Measurements from ENCODE around the gene HECW1.
A peak's percentile ranks its signal among the peaks of the same experiment; 100 is the strongest.

HECW1 gene

DNA sequence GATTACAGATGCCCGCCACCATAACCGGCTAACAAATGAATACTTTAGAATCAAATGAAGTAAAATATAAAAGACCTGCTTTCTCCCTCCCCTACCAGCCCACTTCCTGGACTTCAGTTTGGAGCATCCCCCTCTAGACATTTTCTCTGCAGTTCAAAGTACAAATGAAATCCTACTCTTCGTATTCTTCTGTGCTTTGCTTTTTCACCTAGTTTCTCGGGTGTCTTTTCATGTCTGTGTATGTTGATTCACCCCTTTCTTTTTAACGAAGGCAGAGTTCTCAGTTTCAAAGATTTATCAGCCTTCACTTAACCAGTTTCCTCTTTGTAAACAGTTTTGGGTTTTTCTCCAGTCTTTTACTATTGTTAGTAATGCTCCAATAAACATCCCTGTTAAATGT, 324.6 kb downstream of the HECW1 start:
- no peak for DNase-seq (ENCODE audit: low spot score)

DNA sequence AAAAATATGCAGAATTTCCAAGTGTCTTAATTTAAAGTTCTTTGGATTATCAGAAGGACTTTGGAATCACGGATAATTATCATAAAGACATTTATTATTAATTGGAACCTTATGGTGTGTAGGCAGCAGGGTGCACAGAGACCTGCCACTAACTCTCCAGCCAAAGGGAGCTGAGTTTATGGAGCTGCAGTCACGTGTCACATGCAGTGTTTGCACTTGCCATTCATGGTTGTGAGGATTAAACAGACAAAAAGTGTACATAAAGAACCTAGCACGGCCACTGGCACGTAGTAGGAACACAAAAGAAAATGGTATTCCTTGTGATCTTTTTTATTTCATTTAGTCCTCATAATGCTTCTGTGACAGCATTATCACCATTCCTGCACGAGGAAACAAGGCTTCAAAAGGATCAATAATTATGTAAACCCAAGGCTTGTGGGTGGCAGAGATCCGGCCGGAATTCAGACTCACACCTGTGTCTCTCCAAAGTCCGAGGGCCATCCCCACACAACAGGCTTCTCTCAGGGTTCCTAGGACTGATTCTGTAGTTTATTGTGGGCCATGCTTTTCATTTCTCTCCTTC, 326.5 kb downstream of the HECW1 start:
- DNase-seq (ENCODE audit: low spot score), result no peak

DNA sequence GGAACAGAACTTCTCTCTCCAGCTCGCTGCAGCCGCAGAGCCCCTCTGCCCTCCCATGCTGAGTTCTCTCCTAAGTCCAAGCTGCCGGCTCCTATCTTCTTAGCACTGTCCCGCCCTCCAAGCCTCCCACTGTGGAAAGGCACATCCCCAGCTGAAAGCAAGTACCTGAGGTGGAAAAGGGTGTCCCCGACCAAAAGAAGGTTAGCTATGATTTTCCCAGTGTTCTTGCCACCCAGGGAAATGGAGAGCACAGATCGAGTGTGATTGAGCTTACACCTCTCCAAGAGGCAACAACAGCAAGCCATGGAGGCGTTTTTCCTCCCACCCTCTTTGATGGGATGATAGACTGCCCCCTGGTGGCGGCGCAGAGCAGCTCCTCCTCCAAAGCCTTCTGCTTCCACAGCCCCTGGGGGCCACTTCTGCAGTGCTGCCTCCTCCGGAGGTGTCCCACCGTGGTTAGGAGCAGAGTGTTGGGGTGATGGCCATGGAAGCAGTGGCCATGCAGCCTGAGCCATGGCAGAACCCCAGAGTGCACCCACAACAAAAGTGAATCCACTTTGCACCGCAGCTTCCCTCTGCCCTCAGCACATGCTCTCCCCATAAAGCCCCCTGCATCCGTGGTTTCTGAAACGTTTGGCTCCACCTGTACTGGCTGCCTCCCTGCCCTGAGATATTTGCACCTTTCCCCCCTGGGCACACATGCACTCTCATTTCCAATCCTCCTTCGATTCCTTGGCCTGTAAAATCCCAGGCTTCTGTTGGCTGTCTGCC, 327.4 kb downstream of the HECW1 start:
- peak; percentile 62 for DNase-seq (ENCODE audit: low spot score)

DNA sequence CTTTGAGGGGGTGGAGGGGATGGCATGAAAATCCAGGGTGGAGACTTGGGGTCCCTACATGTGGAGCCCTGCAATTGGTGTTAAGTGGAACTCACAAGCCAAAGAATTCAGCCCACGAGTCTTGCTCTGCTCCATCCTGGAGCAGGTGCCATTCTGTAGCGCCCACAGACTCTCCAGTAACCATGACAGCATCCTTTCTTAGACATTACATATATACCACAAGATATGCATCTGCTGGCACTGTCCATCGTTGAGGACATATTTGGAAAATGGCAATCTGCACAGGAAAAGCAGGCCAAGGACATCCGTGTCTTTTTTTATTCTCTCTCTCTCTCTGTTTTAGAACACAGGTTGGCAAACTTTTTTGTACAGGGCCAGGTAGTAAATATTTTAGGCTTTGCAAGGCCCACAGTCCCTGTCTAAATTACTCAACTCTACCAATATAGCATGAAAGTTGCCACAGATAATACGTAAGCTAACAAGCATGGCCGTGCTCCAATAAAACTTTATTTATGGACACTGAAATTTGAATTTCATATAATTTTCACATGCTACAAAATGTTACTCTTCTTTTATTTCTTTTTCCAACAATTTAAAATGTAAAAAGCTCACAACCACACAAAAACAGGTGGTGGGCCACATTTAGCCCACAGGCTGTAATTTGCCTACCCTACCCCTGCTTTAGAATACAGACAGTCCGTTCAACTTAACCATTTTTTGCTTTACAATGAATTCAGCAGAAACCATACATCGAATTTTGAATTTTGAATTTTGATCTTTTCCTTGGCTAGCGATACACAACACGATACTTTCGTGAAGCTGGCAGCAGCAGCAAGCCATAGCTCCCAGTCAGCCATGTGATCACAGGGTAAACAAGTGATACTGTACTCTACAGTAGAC, 329.0 kb downstream of the HECW1 start:
- DNase-seq (ENCODE audit: low spot score), result no peak

DNA sequence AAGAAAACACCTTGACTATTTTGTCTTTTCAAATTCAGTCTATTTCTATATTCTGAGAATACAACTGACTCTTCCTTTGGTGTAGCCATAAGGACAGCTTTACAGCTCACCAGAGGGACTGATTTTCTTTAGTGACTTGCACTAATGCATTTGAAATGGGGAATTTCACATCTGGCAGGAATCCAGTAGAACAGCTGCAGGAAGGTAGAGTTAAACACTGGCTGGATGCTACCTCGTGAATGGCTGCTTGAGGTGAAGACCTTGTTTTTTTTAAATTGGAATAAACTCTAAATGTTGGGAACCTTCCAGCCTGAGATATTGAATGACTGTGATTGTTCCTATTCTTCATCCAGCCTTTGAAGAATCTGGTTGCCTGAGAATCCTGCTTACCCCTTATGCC, 330.9 kb downstream of the HECW1 start:
- DNase-seq (ENCODE audit: low spot score), result no peak

DNA sequence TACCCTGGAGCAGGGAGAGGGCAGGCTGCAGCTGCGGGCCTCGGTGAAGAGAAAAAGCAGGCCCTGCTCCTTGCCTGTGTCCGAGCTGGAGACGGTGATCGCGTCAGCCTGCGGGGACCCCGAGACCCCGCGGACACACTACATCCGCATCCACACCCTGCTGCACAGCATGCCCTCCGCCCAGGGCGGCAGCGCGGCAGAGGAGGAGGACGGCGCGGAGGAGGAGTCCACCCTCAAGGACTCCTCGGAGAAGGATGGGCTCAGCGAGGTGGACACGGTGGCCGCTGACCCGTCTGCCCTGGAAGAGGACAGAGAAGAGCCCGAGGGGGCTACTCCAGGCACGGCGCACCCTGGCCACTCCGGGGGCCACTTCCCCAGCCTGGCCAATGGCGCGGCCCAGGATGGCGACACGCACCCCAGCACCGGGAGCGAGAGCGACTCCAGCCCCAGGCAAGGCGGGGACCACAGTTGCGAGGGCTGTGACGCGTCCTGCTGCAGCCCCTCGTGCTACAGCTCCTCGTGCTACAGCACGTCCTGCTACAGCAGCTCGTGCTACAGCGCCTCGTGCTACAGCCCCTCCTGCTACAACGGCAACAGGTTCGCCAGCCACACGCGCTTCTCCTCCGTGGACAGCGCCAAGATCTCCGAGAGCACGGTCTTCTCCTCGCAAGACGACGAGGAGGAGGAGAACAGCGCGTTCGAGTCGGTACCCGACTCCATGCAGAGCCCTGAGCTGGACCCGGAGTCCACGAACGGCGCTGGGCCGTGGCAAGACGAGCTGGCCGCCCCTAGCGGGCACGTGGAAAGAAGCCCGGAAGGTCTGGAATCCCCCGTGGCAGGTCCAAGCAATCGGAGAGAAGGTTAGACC, 332.5 kb downstream of the HECW1 start:
- DNase-seq (ENCODE audit: low spot score), result no peak

DNA sequence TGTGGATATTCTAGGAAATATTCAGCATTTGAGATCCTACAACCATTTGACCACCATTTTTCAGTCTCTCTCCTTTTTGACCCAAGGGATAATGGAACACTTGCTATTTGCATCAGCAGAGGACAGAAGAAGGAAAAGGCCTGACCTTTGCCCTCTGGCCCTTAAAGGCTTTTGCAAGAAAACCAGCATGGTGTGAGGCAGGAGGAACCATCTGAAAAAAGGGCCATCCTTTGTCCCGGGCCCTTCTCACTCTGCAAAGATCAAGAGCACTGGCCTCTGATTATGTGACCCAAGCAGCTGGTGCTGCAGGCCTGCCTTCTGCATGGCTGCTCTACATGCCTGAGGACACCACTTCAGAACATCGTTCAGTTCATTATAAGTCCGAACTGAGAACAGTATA, 337.1 kb downstream of the HECW1 start:
- DNase-seq (ENCODE audit: low spot score), result no peak

DNA sequence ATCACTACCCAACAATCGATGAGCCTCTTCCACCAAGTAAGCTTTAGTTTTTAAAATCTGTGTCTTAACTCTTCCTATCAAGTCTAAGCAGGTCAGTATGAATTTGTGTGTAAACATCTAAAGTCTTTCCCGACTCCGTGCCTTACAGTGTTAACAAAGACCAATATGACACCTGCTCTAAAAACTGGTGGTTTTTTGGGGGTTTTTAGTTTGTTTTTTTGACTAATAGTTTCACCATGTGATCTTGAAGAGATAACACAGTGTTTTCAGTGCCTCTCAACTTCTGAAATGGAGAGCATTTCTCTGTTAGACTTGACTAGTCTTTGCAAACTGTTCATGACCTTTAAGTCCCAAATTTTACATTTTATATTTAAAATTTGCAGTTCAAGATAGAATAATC, 338.4 kb downstream of the HECW1 start:
- DNase-seq (ENCODE audit: low spot score), result no peak

DNA sequence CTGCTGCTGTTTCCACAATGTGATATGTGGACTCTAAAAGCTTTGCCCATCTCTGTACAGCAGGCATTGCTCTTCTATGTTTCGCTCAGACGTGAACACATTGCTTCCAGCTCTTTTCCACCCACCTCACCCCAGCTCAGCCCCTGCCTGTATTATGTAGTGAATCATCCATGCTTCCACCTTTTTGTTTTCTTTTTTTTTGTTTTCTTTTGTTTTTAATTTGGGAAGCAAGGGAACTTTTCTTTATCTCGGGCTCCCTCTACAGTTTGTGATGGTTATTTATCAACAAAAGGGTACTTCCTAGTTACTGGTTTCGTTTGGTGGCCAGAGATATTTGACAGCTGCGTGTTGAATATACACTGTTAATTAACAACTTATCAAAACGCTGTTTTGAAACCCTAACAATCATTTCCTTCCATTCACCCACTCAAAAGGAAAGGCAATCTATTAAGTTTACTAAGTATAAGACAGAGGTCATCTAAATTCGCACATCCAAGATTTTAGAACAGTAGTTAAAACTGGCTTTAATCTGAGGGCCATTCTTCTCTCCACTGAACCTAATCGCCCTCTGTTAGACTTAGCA, 342.6 kb downstream of the HECW1 start:
- peak; percentile 17 for DNase-seq (ENCODE audit: low spot score)

DNA sequence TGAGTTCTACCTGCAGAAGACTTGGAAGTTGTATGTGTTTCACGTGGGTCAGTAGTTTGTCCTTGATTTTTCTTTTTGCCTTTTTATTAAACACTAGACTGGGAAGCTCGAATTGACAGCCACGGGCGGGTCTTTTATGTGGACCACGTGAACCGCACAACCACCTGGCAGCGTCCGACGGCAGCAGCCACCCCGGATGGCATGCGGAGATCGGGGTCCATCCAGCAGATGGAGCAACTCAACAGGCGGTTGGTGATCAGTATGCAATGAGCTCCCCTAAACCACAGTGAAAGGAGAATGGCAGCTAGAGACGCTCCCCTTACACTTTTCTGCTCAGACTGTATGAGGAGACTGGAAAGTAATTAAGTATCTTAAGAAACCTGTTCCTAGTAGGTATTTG, 343.8 kb downstream of the HECW1 start:
- DNase-seq (ENCODE audit: low spot score), result no peak

DNA sequence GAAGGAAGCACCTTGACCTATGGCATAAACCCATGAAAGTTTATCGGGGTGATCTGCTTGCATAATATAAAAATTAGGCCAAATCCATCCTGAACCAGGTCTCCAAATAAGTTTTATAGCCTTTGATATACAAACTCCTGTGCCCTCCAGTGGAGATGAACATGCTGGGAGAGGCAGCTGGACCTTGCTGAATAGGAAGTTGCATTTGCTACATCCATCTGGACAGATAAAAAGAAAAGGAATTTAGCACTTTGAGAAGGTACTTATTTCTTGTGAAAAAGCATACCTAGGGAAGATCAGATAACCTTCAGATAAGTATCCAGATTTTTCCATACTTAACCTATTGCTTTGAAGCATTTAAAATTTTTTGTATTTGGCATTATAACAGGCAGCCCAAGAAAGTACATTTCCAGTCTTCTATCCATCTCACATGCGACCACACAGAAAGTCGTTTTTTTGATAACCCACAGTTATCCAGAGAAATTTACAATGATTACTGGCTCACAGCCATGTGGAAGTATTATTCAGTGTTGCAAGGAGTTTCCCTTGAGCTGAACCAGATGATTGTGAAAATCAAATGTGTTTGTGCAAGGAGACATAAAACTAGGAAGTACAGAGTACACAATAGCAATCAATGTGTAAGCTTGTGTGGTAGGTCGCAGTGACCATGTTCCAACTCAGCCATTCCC, 346.0 kb downstream of the HECW1 start:
- DNase-seq (ENCODE audit: low spot score), result no peak

DNA sequence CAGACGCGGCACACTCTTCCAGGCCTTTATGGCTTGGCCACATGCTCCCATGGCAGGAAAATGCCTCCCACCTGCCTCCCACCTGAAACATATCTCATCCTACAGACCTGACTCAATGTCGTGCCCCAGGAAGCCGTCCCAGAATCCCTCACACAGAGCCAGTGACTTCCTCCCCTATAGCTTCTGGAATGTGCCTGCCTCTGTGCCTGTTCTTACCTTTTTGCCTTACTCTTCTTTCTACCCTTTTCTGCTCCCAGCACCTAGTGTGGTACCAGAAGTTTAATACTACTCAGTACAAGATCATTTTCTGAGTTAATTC, 346.5 kb downstream of the HECW1 start:
- no peak for DNase-seq (ENCODE audit: low spot score)

DNA sequence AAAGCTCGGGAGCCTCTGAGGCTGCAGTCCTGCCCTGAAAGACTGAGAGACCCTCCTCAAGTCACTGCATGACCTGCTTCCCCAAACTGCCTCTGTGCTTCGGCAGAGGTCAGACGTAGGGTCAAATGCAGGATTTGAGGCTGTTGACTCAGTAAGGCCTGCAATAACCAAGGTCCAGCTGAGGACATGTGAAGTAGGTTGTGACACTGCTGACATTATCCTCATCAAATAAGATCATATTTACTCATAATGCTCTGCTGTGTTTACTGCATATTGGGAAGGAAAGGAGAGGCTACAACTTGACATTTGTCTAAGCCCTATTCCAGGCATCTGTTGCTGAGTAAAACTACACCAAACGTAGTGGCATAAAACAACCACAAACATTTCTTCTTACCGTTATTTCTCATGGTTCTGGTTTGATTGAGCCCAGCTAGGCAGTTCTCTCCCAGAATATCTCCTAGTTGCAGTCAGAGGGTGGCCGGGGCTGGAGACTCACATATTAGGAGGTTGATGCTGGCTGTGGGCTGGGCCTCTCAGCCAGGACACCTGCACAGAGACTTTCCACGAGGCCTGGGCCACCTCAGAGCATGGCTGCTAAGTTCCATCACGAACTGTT, 348.4 kb downstream of the HECW1 start:
- no peak for DNase-seq (ENCODE audit: low spot score)

DNA sequence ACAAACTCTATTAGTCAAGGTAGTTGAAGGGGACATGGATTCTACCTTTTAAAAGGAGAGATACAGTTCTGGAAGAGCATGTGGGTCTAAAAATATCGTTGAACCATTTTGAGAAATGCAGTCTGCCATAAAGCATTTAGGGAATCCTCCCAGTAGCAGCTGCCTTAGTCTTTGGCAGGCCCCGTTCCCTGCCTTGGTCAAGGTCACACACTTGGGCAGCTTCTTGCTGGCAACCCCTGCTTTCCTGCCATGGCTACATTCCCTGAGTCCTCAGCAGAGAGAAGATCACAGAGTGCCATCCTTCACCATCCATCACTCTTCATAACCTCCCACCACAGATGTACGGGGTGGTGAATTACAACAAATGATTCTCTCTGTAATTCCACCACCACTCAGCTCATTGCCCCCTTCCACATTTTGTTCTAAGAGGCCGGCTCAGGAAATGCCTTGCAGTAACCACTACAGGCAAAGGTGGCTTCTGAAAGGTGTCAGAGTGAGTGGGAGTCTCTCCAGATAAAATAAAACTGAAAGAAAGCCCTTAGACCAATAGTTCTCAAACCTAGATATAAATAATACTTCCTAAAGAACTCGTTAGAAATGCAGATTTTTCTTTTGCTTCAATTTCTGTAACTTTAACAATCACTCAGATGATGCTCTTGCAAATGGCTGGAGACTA, 349.0 kb downstream of the HECW1 start:
- DNase-seq (ENCODE audit: low spot score), result no peak

DNA sequence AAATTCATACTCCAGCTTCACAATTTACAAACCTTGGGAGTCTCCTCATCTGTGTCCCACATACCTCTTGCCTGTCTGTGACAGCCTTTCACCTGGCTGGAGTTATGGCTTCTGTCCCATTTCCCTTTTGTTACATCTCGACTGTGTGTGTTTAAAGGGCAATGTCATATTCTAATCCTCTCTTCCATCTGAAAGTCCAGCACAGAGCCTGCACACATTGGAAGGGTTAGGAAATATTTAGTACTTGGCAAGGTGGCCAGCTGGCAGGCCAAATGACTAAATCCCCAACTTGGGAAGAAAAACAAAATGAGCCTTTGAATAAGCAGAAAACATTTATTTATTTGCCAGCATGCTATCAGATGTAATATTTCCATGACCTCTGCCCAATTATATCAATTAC, 350.4 kb downstream of the HECW1 start:
- no peak for DNase-seq (ENCODE audit: low spot score)

DNA sequence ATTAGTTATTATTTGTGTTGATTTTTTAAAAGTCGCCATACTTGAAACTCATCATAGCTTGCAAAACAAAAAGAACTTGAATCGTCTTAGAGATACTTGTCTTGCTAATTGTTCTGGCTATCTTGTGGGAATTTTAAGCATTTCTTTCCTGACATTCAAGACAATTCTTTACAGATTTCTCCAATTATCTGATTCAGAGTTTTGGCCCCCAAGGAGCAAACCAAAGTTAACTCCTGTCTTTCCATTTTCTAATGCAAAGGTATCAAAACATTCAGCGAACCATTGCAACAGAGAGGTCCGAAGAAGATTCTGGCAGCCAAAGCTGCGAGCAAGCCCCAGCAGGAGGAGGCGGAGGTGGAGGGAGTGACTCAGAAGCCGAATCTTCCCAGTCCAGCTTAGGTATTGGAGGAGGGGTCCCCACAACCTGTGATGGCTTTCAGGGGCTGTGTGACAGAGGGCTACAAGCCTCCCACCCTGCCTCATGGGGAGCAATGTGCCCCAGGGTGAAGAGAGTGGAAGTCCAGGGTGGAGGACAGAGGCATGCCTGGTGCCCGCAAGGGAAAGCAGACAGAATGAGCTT, 351.0 kb downstream of the HECW1 start:
- no peak for DNase-seq (ENCODE audit: low spot score)

DNA sequence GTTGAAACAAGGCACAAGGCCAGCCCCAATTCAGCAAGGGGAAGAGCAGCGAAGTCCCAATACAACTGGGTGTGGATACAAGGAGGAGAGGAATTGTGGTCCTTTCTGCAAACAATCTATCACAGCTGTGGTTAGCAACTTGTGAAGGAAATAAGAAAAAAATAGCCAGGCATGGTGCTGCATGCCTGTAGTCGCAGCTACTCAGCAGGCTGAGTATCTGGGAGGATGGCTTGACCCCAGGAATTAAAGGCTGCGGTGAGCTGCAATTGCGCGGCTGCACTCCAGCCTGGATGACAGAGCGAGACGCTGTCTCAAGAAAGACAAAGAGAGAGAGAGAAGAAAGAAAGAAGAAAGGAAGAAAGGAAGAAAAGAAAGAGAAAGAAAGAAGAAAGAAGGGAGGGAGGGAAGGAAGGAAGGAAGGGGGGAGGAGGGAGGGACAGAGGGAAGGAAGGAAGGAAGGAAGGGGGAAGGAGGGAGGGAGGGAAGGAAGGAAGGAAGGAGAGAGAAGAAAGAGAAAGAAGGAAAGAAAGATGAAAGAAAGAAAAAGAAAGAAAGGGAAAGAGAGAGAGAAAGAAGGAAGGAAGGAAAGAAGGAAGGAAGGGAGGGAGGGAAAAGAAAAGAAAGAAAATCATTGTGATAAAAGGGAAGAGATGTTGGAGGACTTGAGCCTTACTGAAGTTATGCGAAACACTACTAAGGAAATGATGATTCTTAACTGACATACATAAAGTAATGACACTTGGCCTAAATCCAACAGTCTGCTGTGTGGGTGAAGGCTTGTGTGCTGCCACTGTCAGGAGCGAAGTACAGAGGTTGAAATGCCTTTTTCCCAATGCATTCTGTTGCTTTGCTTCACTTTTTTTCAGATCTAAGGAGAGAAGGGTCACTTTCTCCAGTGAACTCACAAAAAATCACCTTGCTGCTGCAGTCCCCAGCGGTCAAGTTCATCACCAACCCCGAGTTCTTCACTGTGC, 353.4 kb downstream of the HECW1 start:
- no peak for DNase-seq (ENCODE audit: low spot score)

DNA sequence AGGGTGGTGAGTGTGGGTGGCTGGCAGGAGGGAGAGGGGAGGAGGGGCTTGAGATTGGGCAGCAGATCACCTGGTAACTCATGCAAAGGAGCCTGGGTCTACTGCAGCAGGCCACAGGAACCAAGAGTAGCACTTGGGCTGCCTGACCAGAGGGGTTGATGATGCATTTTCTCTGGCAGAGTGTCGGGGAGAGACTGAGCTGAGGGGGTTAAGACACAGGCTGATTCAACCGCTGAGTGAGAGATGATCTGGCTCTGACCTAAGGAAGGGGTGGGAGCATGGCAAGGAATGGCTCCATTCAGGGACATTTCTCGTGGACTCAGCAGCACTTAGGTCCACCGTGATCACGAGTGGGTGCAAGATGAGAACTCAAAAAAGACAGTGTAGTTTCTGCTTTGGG, 355.0 kb downstream of the HECW1 start:
- no peak for DNase-seq (ENCODE audit: low spot score)

DNA sequence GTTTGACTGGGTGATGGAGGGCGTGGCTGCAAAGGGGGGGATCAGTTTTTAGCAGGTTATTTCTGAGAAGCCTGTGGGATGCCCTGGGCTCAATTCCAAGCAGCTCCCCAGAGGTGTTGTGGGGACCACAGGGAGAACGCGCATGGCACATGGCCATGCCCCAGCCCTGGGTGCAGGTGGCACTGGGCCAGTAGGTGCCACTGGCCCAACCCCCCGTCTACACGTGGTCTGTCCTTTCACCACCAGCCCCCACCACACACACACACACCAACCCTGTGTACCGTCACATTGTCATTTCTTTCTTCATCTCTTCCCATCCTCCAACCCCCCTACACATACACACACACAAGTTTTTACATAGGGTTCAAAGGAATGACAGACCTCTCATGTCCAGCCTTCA, 355.4 kb downstream of the HECW1 start:
- no peak for DNase-seq (ENCODE audit: low spot score)
